Cortex of kidney (tissue), 1 donor: ENCODE data around the gene FAM177B.
"Not testable (repeated sequence)": the region's sequence is repeated elsewhere in the genome, so short reads cannot be mapped to it uniquely, and the experiment has no call there.

Source experiments
- DNase-seq: peaks from one replicate; lab custom pipeline; 2025; lab: John Stamatoyannopoulos, UW

Gene FAM177B

DNA sequence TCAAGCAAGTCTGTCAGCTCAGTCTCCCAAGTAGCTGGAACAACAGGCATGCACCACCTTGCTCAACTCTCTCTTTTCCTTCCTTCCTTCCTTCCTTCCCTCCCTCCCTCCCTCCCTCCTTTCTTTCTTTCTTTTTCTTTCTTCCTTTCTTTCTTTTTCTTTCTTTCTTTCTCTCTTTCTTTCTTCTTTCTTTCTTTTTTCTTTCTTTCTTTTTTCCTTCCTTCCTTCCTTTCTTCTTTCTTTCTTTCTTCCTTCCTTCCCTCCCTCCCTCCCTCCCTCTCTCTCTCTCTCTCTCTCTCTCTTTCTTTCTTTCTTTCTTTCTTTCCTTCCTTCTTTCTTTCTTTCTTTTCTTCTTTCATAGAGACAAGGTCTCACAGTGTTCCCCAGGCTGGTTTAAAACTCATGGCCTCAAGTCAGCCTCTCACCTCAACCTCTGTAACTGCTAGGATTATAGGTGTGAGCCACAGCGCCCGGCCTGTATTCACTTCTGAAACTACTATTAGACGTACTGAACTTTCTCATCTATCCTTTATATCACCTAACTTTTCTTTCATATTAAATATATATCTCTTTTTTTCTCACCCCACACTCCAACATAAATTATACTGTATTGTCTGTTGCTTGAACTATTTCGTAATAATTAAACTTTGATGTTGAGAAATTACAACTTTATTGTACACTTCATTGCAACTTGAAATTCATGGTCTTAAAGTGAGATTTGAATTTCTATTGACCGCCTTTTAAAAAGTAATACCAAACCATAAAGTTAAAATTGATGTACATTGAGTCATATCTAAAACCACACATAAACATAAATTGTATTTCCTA lies 4.8 kb downstream of the FAM177B start:
- not testable (repeated sequence) for DNase-seq

DNA sequence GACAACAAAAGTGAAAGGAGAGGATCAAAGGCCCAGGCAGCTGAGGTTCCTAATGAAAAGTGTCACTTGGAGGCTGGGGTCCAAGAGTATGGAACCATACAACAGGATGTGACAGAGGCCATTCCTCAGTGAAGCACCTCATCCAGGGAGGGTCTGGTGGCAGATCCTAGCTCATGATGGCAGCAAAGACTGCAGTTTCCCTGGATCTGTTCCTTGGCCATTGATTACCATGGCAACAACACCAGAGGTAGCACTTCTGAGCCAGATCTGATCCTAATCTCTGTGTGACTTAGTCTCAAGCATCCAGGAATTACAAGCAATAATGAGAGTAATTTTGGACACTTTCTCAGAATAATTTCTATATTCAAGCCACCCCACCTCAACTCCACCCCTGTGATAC lies 12.9 kb downstream of the FAM177B start:
- DNase-seq, result no peak

DNA sequence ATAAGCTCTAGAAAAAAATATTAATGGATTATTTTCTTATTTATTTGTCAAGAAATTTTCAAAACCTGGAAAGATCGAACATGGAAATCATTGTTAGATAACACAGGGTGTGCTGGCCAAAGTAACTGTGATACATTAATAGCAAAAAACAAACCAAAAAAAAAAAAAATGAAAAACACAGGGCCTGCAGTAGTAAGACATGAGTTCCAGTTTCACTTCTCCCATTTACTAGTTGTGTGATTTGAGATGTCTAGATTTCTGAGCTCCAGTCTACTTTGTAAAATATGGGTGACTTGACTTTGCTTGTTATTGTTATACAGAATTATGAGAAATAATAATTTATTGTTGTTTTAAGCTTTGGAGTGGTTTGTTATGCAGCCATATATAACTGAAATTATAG lies 13.6 kb downstream of the FAM177B start:
- DNase-seq, result no peak

DNA sequence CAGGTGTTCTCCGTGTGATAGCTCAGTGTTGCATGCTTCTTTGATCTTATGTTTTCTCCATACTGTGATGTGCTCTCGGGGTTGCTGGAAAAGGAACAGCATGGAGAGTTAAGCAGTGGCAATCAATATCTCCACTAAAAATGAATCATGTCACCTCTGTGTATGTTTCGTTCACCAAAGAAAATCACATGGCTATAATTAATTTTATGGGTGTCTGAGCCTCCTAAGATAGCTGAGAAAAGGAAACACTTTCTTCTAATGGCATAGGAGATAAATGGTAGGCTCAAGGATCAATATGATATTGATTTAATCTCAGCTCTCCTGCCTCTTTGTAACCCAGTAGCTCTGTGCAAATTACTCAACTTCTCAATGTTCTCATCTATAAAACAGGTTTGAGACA lies 14.3 kb downstream of the FAM177B start:
- no peak for DNase-seq

DNA sequence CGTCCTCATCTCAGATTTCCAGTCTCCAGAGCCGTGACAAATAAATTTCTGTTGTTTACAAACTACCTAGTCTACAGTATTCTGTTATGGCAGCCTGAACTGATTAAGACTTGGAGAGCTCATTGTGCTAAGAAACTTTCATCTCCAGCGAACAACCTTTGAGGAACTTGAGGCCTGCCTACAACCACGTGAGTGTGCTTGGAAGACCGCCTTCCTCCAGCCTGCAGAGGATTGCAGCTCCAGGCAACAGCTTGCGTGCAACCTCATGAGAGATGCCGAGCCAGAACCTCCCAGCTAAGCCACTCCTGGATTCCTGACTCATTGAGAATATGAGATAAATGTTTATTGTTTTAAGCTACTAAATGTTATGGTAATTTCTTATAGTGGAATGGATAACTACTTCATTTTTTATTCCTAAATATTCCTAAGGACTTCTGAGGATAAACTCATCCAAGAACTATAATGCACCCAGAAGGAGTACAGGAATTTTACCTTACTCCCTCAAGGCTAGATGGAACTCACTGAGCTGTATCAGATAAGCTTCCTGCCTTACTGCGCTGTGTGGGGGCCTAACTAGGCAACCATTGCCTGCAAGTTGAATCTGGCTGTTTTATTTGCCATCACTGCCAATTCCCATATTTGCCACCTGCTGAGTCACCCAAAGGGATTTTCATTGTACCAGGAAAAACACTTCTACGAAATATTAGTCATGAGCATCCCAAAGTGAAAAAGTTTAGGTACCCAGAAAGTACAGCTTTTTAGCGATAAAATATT lies 17.6 kb downstream of the FAM177B start:
- no peak for DNase-seq

DNA sequence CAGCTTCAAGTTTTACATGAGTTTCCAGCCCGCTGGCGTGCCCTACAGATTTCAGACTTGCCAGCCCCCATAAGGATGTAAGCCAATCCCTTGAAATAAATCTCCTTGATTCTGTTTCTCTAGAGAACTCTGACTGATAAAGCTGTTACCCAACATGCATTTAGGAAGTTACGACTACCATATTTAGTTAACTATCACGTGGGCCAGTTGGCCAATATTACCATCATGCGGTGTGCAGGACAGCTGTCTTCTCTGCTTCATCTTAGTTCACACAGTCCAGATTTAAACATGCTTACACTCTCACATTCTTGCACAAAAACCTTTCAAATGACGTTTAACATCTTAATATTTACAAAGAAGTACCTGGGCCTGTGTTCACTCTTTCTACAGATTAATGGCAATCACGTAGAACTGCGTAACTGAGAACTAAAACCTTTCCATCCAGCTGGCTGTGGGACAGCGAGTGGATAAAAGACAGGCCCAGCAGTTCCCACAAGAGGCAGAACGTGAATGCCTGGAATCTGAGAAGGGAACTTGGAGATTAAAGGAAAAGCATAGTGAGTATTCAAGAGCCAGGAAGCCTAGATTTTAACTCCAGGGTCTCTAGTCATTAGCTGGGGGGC lies 20.8 kb downstream of the FAM177B start:
- no peak for DNase-seq

DNA sequence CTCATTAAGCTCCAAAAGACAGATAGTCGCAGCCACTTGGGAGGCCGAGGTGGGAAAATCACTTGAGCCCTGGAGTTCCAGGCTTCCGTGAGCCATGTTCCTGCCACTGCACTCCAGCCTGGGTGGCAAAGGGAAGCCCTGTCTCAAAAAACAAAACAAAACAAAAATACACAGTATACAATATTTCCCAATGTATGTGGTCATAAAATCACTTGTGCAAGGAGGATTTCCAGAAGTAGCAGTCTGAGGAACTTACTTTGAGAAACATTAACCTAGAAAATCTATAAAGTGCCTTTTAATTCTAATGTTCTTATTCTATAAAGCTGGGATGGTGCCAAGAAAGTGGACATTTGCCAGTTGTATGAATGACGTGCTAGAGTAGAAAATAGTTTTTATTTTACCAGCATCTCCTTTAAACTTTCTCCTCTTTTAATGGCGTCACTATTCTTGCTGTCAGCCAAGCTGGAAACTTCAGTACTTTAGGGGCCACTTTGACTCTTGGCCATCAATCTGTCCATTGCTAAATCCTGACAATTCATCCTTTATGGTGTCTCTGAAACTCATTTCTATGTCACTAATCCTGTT lies 22.5 kb downstream of the FAM177B start:
- DNase-seq, result no peak

DNA sequence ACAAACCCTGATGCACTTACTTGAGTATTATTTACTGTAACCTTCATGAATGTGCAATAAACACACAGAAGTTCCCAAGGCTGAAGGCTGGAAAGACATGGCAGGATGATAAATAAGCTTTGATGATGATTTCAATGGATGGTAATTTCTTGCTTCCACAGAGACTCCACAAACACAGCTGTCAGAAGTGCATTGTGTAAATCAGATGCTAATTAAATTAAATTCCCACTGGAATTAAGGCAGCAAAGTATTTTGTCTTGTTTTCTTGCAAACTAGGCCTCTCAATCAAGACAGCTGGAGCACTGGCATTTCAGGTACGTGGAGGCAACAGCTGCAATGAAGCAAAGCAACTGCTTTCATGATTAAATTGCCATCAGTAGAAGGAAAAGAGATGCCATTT lies 24.1 kb downstream of the FAM177B start:
- no peak for DNase-seq

DNA sequence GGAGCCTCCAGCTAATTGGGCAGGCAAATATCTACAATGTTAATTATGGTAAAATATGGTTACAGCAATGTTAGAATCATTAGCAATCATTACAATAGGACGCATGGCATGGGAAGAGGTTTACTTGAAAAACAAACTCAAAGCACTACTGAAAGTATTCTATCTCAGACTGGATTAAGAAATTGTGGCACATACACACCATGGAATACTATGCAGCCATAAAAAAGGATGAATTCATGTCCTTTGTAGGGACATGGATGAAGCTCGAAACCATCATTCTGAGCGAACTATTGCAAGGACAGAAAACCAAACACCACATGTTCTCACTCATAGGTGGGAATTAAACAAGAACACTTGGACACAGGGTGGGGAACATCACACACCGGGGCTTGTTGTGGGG lies 25.2 kb downstream of the FAM177B start:
- not testable (repeated sequence) for DNase-seq

DNA sequence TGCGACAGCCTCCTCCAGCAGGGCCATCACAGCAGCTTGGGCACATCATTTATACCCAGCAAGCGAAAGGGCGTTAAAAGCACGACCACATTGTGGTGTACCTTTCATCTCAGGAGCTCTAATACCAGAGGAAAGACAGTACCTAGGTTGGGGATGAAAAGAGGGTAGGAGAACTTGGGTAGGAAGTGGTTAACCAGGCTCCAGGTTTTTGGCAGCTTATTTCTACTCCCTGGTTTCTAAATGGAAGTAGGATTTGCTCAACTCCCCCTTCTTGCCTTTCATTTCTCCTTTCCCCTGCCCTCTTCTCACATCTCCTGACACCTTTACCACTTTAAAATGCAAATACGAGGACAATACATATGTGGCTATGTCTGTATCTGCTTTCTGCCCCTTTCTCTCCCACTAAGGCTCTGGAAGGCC lies 30.2 kb downstream of the FAM177B start:
- DNase-seq, result no peak

DNA sequence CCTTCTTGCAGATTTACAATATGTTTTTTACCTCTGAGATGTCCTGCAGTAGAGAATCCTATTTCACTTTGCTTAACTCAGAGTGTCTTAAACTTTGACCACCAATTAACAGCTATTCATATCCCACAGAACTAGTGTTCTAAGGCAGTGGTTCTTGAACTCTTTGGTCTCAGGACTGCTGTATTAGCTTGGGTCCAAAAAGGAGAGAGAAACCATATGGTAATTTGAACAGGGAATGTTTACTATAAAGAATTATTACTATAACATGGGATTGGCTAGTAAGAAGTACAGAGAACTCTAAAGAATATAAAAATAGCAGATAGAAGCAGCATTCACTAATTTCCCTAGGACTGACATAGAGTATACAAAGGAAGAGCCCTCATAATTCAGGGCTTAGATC lies 31.6 kb downstream of the FAM177B start:
- no peak for DNase-seq

DNA sequence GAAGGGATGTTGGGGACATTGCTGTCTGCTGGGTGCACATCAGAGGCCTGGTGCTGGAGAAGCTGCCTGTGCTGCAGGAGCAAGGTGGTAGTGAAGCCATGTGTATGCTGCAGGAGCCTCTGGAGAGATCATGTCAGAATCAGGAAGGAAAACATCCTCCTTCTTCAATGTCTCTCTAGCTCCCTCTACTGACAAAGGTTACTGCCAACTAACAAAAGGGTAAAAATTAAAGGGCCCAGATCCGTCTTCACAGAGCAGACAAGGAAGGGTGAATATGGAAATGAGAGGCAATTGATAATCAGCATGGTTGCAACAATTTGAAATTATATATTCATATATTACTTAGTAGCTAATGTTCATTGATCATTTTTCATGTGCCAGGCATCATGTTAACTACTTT lies 32.2 kb downstream of the FAM177B start:
- no peak for DNase-seq

DNA sequence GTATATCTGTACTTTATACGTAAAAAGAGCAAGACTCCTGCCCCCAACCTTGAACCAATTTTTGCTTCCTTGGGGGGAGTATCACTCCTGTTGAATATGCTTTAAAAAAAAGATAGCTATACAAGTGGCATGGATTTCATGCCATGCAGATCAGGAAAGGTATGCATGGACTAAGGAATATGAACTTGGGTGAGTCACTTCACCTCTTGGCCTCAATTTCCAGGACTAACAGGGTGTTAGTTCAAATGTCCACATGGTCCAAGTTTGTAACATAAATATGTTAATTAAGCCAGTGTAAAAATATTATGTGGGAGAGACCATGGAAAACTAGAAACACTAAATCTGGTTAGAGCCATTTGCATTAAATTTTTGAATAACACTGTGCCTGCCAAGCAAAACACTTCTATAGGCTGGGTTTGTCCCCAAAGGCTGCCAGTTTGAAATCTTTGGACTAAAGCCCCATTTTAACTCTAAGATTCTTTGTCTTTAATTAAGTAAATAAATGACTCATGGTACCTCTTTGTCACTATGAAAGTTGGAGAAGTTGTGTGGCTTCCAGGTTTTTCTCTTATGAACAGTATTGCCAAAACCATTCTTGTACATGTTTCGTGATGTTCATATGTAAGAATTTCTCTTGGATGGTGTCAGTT lies 33.1 kb downstream of the FAM177B start:
- no peak for DNase-seq

DNA sequence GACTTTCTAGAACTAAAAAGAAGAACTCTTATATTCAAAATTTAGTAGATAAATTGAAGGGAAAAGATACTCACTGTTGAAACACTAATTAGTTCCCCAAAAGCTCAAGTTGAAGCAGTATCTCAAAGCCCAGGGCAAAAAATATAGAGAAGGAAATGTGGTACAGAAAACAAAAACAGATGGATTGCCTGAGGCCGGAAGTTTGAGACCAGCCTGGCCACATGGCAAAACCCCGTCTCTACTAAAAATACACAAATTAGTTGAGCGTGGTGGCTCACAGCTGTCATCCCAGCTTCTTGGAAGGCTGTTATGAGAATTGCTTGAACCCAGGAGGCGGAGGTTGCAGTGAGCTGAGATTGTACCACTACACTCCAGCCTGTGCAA lies 36.0 kb downstream of the FAM177B start:
- DNase-seq, result no peak

DNA sequence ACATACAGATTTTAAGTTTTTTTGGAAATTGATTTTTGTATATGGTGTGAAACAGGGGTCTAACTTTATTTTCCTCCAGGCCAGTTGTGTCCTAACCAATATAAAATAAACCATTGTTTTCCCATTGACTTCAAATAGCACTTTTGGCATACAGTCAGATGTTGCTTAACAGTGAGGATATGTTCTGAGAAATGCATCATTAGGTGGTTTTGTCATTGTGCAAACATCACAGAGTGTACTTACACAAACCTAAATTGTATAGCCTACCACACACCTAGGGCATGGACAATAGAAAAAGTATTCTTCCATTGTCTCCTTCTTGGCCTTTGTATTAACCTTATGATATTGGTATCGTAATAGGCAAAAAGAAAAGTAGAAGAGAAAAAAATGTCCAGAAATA lies 40.5 kb downstream of the FAM177B start:
- no peak for DNase-seq

DNA sequence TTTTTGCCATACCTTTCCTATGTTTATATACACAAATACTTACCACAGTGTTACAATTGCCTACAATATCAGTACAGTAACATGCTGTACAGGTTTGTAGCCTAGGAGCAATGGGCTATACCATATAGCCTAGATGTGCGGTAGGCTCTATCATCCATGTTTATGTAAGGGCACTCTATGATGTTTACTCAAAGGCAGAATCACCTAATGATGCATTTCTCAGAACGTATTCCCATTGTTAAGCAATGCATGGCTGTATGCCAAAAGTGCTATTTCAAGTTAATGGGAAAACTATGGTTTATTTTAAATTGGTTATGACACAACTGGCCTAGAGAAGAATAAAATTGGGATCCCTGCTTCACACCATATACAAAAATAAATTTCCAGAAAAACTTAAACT lies 41.0 kb downstream of the FAM177B start:
- no peak for DNase-seq

DNA sequence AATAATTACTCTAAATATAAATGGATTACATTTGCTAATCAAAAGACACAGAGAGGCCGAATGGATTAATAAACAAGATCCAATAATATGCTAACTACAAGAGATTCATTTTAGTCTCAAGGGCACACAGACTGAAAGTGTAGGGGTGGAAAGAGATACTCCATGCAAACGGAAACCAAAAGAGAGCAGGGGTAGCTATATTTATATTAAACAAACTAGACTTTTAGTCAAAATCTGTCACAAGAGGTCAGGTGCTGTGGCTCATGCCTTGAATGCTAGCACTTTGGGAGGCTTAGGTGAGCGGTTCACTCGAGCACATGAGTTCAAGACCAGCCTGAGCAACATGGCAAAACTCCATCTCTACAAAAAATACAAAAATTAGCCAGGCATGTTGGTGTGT lies 44.2 kb downstream of the FAM177B start:
- no peak for DNase-seq

DNA sequence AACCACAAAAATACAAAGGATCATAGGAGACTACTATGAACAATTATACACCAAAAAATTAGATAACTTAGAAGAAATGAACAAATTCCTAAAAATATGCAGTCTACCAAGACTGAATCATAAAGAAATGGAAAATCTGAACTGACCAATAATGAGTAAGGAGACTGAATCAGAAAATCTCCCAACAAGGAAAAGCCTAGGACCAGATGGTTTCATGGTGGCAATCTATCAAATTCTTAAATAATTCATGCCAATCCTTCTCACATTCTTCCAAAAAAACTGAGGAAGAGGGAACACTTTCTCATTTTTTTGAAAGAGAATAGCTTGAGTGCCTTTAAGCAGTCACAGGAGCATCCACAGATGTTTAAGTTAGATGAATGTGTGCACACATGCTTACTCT lies 46.0 kb downstream of the FAM177B start:
- no peak for DNase-seq

DNA sequence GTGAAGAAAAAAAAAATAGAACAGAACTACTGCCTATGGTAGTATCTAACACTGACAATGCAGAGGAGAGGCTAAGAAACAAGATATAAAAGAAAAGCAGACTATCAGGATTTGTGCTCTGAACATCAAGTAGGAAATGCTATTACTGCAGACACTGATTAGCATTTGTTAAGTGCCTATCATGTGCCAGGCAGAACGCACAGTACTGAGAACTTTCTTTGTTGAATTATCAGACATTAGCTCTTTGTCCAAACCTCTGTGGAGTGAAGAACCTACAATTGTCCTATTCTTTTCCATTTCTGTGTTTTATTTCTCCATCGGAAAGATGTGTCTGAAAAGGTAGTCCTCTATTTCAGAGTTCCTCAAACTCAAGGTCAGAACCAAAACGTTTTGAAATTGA lies 47.4 kb downstream of the FAM177B start:
- DNase-seq, result no peak

DNA sequence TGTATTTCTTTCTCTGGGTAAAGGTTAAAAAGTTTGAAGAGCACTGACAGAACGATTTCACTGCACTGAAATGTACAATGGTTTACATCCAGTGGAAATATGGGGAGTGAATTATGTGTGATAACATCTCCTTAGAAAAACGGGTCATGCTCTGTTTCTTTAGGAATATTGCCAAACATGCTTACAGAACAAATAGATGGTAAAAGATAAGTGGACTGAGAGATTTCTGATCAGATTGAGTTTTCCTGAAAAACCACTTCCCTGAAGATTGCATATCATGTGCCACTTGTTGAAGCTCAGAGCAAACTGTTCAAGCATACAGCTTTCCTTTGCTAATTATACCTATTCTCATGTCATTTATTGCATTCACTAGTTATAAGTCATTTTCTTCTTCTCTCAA lies 47.9 kb downstream of the FAM177B start:
- no peak for DNase-seq

DNA sequence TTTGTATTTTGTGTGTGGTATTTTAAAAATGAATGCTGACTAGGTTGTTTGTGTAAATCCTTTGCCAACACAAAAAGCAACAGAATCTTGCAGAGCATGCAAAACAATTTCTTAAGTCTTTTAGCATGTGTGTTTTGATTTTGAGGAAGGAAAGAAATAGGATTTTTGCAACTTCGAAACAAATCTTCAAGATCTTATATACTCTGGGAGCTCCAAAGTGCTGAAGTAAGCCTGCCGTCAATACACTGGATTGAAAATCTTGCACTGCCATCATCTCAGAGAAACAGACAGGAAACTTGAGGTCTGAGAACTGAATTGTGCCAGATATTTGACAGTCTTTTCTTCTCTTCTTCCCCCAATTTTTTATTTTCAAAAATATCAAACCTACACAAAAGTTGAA lies 48.5 kb downstream of the FAM177B start:
- DNase-seq, result no peak

DNA sequence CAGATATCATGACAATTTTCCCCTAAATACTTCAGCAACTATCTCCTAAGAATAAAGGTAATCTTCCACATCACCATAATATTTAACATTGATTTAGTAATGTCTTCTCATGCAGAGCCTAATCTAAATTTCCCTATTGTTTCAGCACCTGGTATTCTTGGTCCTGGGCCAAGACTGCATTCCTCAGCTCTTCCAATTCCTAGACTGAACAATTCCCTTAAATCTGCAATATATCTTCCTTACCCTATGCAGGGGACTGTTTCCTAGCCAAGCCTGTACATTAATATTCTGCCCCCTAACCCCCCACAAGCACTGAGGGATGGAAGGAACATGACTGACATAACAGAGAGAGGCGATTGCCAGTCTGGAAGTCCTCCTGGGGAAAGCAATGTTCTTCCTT lies 49.1 kb downstream of the FAM177B start:
- DNase-seq, result no peak
